Measurements from ENCODE around the gene ZNF764.
"Not testable (repeated sequence)": the region's sequence is repeated elsewhere in the genome, so short reads cannot be mapped to it uniquely, and the experiment has no call there.

Gene ZNF764

GRCh38 chr16:30557957-30558788 is at the start of gene ZNF764:
Gene ZNF764, minus strand, starts transcription at chr16:30558374. Its CDS starts 192 bp downstream, at chr16:30558182.
- H3K4me3 Mint-ChIP-seq, result peak within 1 kb of the TSS; percentile 90
- peaks cover 47% of the 10 kb centered on the region for H3K4me1 Mint-ChIP-seq (ENCODE audit: low read depth)
- peak within 1 kb of the TSS; percentile 91 for H3K27ac Mint-ChIP-seq
- H3K36me3 Mint-ChIP-seq (ENCODE audit: low read depth), result peaks cover 27% of the 10 kb centered on the region
- no peaks in the 10 kb centered on the region for H3K9me3 Mint-ChIP-seq
- no peaks in the 10 kb centered on the region for H3K27me3 Mint-ChIP-seq

- no peak overlapping the region for H3K4me3 Mint-ChIP-seq
- H3K9me3 Mint-ChIP-seq, result no peaks in the 10 kb centered on the region
- H3K4me1 Mint-ChIP-seq (ENCODE audit: low read depth), result peaks cover 20% of the 10 kb centered on the region
- H3K27ac Mint-ChIP-seq, result no peak overlapping the region
- H3K27me3 Mint-ChIP-seq, result no peaks in the 10 kb centered on the region
- peaks cover 39% of the 10 kb centered on the region for H3K36me3 Mint-ChIP-seq (ENCODE audit: low read depth)
Observed at GRCh38 chr16:30606004-30606403, 47.8 kb upstream of the ZNF764 start.

DNA sequence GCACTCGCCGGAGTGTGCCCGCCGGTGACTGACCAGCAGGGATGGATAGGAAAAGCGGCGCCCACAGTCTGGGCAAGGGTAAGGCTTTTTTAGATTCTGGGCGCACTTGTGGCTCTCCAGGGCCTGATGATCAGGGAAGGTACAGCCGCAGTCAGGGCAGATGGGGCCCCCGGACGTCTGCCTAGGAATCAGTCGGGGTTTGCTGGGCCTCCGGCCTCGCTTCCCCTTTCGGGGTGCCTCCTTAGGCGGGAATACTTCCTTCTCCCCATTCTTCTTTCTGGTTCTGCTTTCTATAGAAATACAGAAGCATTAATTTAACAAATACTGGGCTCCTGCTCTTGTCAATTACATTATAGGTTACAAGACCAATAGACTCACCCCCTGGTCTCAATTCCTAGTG is 47.0 kb upstream of the ZNF764 start:
- Mint-ChIP-seq H3K27ac (no peak overlapping the region), H3K27me3 (no peaks in the 10 kb centered on the region), H3K4me3 (no peak overlapping the region), H3K4me1 (ENCODE audit: low read depth) (peaks cover 15% of the 10 kb centered on the region), H3K36me3 (ENCODE audit: low read depth) (peaks cover 39% of the 10 kb centered on the region), H3K9me3 (no peaks in the 10 kb centered on the region)

- Mint-ChIP-seq H3K27me3 (no peaks in the 10 kb centered on the region), H3K36me3 (ENCODE audit: low read depth) (peaks cover 39% of the 10 kb centered on the region), H3K4me3 (no peak overlapping the region), H3K9me3 (no peaks in the 10 kb centered on the region), H3K27ac (no peak overlapping the region), H3K4me1 (ENCODE audit: low read depth) (peaks cover 15% of the 10 kb centered on the region)
Observed at GRCh38 chr16:30604316-30604947, 46.3 kb upstream of the ZNF764 start.

DNA sequence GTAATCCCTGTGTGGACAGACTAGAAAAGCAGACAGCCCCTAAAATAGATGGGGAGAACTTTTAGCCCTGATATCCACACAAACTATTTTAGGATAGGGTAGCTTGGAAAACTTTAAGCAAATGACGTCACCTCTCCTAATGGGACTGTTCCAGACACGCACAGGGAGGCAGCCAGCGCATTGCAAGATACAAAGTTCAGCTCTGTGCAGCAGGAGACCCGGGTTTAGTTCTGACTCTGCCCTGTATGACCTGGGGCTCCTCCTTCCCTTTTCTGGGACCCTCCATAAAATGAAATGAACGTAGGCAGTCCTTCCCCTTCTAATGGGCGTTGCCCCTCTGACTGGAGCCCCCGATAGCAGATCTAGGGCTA is 45.8 kb upstream of the ZNF764 start:
- H3K4me1 Mint-ChIP-seq (ENCODE audit: low read depth), result peaks cover 11% of the 10 kb centered on the region
- no peaks in the 10 kb centered on the region for H3K9me3 Mint-ChIP-seq
- no peak overlapping the region for H3K4me3 Mint-ChIP-seq
- peak overlapping the region; percentile 0 for H3K27ac Mint-ChIP-seq
- H3K36me3 Mint-ChIP-seq (ENCODE audit: low read depth), result peaks cover 39% of the 10 kb centered on the region
- no peaks in the 10 kb centered on the region for H3K27me3 Mint-ChIP-seq

GRCh38 chr16:30602616-30603277 is 44.6 kb upstream of the ZNF764 start:
- Mint-ChIP-seq H3K4me1 (ENCODE audit: low read depth) (peaks cover 7% of the 10 kb centered on the region), H3K9me3 (no peaks in the 10 kb centered on the region), H3K36me3 (ENCODE audit: low read depth) (peaks cover 35% of the 10 kb centered on the region), H3K27me3 (no peaks in the 10 kb centered on the region), H3K27ac (peak overlapping the region; percentile 48), H3K4me3 (no peak overlapping the region)

GRCh38 chr16:30601966-30602365 is 43.8 kb upstream of the ZNF764 start:
- Mint-ChIP-seq H3K4me3 (no peak overlapping the region), H3K36me3 (ENCODE audit: low read depth) (peaks cover 31% of the 10 kb centered on the region), H3K27ac (no peak overlapping the region), H3K4me1 (ENCODE audit: low read depth) (peaks cover 4% of the 10 kb centered on the region), H3K9me3 (no peaks in the 10 kb centered on the region), H3K27me3 (no peaks in the 10 kb centered on the region)

- H3K4me3 Mint-ChIP-seq, result no peak overlapping the region
- H3K9me3 Mint-ChIP-seq, result no peaks in the 10 kb centered on the region
- no peaks in the 10 kb centered on the region for H3K27me3 Mint-ChIP-seq
- H3K36me3 Mint-ChIP-seq (ENCODE audit: low read depth), result peaks cover 22% of the 10 kb centered on the region
- H3K27ac Mint-ChIP-seq, result no peak overlapping the region
- H3K4me1 Mint-ChIP-seq (ENCODE audit: low read depth), result peaks cover 4% of the 10 kb centered on the region
Observed at GRCh38 chr16:30600929-30601328, 42.8 kb upstream of the ZNF764 start.

- H3K4me1 Mint-ChIP-seq (ENCODE audit: low read depth), result peaks cover 4% of the 10 kb centered on the region
- H3K36me3 Mint-ChIP-seq (ENCODE audit: low read depth), result peaks cover 18% of the 10 kb centered on the region
- no peak overlapping the region for H3K27ac Mint-ChIP-seq
- no peaks in the 10 kb centered on the region for H3K9me3 Mint-ChIP-seq
- H3K4me3 Mint-ChIP-seq, result no peak overlapping the region
- H3K27me3 Mint-ChIP-seq, result no peaks in the 10 kb centered on the region
Observed at GRCh38 chr16:30600215-30600614, 42.0 kb upstream of the ZNF764 start.

GRCh38 chr16:30592871-30593270 is 34.7 kb upstream of the ZNF764 start:
- no peaks in the 10 kb centered on the region for H3K27me3 Mint-ChIP-seq
- no peaks in the 10 kb centered on the region for H3K9me3 Mint-ChIP-seq
- H3K36me3 Mint-ChIP-seq (ENCODE audit: low read depth), result peaks cover 2% of the 10 kb centered on the region
- H3K4me1 Mint-ChIP-seq (ENCODE audit: low read depth), result peaks cover 2% of the 10 kb centered on the region
- H3K27ac Mint-ChIP-seq, result no peak overlapping the region
- H3K4me3 Mint-ChIP-seq, result no peak overlapping the region

DNA sequence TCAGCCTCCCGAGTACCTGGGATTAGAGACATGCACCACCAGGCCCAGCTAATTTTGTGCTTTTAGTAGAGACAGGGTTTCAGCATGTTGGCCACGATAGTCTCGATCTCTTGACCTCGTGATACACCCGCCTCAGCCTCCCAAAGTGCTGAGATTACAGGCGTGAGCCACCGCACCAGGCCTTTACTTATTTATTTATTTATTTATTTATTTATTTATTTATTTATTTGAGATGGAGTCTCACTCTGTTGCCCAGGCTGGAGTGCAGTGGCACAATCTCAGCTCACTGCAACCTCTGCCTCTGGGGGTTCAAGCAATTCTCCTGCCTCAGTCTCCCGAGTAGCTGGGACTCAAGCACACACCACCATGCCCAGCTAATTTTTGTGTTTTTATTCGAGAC is 32.7 kb upstream of the ZNF764 start:
- peaks cover 12% of the 10 kb centered on the region for H3K4me1 Mint-ChIP-seq (ENCODE audit: low read depth)
- not testable (repeated sequence) for H3K27me3 Mint-ChIP-seq, H3K27ac Mint-ChIP-seq, H3K4me3 Mint-ChIP-seq, H3K9me3 Mint-ChIP-seq
- peaks cover 11% of the 10 kb centered on the region for H3K36me3 Mint-ChIP-seq (ENCODE audit: low read depth)

- H3K27me3 Mint-ChIP-seq, H3K4me3 Mint-ChIP-seq: not testable (repeated sequence)
Observed at GRCh38 chr16:30589582-30589981, 31.4 kb upstream of the ZNF764 start.

GRCh38 chr16:30588651-30589050 is 30.5 kb upstream of the ZNF764 start:
- no peaks in the 10 kb centered on the region for H3K9me3 Mint-ChIP-seq
- H3K27ac Mint-ChIP-seq, result no peak overlapping the region
- H3K4me3 Mint-ChIP-seq, result no peak overlapping the region
- H3K36me3 Mint-ChIP-seq (ENCODE audit: low read depth), result peaks cover 23% of the 10 kb centered on the region
- H3K27me3 Mint-ChIP-seq, result no peaks in the 10 kb centered on the region
- peaks cover 28% of the 10 kb centered on the region for H3K4me1 Mint-ChIP-seq (ENCODE audit: low read depth)

More at GRCh38 chr16:30589582-30589981, 31.4 kb upstream of the ZNF764 start:
- H3K36me3 Mint-ChIP-seq (ENCODE audit: low read depth), result peaks cover 18% of the 10 kb centered on the region
- H3K27ac Mint-ChIP-seq, H3K9me3 Mint-ChIP-seq: not testable (repeated sequence)
- peaks cover 22% of the 10 kb centered on the region for H3K4me1 Mint-ChIP-seq (ENCODE audit: low read depth)

DNA sequence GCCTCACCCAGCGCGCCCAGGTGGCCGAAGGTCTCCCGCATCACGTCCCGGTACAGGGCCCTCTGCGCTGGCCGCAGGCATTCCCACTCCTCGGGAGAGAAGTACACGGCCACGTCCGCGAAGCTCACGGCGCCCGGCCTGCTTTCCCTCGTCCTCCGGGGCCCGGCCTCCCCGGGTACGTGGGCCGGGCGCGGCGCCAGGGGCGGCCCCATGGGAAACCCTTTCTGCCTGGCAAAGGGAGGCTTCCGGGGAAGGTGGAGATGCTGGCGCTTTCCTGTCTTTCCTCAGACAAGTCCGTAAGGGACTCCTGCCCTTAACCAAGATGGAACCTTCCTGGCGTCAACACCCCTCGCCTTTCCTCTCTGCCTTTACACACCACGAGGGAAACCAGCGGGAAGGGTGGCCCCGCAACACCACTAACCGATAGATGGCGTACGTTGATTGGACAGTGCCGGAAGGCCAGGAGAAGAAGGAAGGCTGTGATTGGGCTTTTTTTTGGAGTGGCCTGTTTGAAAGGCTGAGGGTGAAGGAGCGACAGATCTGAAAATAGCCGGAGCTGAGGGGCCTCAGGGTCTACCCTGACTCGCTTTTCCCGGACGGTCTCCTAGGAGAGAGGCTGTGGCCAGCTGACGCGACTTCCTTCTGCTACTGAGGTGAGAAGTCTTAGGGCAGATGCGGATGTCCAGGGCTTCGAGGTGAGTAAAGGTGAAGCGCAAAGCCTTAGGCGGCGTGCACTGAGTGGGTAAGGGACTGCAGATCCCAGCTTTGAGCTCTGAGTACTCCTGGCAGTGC is 27.4 kb upstream of the ZNF764 start, which contains the start of gene ZNF785:
Gene ZNF785 (minus strand): TSS at position 298 of the 792 bp plus-strand sequence. CDS start 86 bp downstream, at position 212.
- H3K9me3 Mint-ChIP-seq, result no peaks in the 10 kb centered on the region
- H3K27ac Mint-ChIP-seq, result peak within 1 kb of the TSS; percentile 98
- no peaks in the 10 kb centered on the region for H3K27me3 Mint-ChIP-seq
- H3K4me1 Mint-ChIP-seq (ENCODE audit: low read depth), result peaks cover 37% of the 10 kb centered on the region
- peaks cover 42% of the 10 kb centered on the region for H3K36me3 Mint-ChIP-seq (ENCODE audit: low read depth)
- peak within 1 kb of the TSS; percentile 95 for H3K4me3 Mint-ChIP-seq
